GM19023 (cell line): ENCODE measurements around the gene PGAP2.

Source experiments
- ATAC-seq: cut with Tn5 transposase; IDR thresholded peaks from one replicate; pipeline ENCODE4 v1.9.1; 2021; ENCODE audit warnings: mild to moderate bottlenecking, moderate library complexity; ENCODE audit not compliant: unreplicated experiment

Gene PGAP2

DNA sequence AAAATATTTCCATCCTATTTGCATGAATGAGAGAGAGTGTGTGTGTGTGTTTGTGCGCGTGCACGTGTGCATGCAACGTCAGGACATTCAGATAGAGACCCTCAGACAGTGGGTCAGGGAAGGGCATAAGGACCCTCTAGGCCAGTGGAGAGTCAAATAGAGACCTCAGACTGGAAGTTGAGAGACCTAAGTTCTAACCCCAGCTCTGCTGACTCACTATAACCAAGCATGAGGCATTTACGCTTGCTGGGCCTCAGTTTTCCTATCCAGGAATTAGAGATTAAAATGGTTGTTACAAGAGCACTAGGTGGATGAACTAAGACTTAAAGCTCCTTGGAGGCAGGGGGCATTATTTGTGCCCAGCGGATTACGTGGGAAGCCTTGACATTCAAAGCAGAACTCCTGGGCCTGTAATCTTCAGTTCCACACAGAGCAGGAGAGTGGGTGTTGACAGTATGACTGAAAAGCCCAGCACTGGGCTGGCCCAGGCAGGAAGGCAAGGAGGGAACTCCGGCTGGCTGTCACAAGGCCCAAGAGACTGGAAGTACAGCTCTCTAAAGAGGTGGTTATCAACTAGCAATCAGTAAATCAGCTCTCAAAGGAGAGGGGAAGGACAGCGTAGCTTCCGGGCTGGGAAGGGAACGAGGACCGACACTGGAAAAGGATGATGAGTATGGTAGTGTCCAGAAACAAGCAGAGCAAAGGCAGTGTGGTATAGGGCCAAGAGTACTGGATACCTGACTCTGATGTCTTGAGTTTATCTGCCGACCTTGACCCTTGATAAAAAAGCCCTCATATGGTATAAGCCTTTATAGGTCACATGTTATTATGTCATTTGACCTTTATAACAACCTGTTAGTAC is 23.2 kb downstream of the PGAP2 start:
- no peak for ATAC-seq

DNA sequence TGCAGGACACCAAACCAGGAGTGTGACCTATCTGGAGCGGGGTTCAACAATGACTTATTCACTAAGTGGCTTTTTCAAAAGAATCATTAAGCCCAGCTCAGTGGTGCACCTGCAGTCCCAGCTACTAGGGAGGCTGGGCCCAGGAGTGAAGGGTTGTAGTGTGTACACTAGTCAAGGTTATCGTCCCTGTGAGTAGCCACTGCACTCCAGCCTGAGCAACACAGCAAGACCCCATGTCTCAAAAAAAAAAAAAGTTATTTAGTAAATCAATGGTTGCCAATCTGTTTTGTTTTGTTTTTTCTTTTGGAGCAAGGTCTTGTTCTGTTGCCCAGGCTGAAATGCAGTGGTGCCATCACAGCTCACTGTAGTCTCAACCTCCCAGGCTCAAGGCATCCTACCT is 24.5 kb downstream of the PGAP2 start:
- no peak for ATAC-seq

DNA sequence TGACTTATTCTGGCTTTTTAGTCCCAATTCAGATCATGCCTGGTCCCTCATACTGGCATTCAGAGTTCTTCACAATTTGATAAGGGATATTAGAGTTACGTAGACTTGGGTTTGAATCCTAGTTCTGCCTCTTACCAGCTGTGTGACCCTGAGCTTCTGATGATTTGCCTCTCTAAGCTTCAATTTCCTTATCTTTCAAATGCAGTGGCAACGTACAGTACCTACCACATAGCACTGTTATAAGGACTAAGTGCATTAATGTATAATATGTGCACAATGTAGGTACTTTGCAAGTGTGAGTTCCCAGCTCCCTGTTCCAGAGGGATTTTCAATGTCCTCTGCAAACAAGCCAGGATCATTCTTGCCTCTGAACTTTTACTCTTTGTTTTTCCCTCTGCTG is 25.1 kb downstream of the PGAP2 start:
- ATAC-seq: no peak

DNA sequence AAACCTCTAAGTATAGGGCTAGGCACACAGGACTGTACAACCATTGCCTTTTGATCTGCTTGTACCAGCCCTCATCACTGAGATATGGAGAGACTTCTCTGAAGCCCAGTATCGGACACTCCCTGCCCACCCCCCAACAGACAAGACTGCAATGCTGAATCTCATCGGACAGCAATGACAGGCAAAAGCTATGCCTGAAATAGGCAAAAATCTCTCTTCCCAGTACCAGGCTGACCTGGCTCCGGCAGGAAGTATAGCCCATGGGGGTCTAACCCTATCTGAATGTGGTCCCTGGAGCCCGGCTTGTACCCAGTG is 25.9 kb downstream of the PGAP2 start:
- ATAC-seq: no peak

DNA sequence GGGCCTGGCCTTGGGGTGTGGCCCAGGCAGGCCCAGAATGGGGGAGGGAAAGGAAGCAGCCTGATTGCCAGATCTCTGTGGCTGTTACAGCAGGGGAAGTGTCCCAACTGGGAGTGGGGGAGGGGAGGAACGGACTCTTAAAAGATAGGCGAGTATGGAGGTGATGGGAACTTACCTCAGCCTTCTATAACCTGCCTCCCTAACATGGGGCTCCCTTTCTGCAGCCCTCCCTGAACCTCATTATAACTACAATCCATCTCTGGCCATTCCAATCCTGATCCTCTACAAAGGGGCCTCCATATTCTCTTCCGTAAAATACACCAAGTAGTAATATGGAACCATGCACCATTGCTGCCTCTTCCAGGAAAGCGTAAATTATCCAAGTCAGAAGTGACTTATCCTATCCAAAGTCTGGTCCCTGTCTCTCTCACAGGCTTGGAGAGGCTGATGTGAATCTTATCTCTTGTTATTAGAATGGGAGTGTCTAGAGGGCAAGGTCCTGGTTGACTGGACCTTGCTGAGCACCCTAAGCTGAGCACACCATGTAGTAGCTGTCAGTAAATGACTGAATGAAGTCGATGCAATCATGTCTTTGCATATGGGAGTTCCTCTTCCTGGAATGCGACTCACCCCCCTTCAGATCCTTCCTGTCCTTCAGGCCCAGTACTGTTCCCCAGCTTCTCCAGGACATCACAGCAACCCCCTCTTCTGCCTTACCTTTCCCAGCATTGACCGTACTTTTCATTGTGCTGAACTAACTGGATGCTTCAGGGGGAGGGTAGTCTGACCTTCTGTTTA is 26.5 kb downstream of the PGAP2 start:
- no peak for ATAC-seq

DNA sequence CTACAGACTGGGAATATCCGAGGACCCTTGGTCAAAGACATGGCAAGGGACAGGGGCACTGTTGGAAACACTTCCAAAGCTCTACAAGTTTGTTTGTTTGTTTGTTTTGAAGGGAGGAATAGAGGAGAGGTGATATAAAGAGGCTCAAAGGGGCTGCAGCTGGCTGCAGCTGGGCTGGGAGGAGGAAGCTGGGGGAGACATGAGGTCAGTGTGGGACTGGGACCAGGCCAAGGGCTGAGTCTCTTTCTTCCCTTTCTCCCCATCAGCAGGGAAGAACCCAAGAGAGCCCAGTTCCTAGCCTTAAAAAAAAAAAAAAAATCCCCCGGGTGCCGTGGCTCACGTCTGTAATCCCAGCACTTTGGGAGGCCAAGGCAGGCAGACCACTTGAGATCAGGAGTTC is 27.4 kb downstream of the PGAP2 start:
- no peak for ATAC-seq

DNA sequence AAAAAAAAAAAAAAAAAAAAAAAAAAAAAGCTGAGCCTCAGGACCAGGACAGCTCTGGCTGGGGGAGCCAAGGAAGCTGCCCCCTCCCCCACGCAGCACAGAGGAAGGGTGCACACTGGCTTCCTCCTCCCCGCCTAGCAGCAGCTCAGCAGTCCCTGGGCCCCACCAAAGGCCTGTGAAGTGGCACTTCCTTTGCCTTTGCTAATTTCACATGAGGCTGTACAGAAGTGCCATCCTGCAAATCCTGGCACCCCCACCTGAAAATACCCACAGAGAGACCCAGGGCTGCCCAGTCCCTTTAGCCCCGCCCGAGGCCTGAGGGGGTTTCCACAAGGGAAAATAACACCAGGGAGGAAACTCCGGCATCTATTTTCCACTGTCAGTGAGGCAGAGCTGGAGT is 28.5 kb downstream of the PGAP2 start:
- no peak for ATAC-seq

DNA sequence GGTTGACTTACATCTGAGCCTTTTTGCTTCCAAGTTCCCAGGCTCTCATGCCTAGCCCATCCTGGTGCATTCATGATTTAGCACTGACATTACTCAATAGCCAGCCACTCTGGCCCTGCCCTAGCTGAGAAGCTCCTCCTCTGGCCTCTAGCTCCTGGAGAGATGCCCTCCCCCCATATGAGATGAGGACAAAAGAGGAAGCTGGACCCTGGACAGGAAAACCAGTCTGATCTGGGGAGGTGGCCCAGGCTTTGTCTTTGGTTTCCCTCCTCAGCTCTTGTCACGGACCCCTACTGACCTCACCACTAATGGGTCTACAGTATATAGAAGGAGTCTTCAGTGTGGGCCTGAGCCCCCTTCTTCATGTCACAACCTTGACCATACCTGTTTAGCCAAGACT is 29.4 kb downstream of the PGAP2 start:
- ATAC-seq: no peak

DNA sequence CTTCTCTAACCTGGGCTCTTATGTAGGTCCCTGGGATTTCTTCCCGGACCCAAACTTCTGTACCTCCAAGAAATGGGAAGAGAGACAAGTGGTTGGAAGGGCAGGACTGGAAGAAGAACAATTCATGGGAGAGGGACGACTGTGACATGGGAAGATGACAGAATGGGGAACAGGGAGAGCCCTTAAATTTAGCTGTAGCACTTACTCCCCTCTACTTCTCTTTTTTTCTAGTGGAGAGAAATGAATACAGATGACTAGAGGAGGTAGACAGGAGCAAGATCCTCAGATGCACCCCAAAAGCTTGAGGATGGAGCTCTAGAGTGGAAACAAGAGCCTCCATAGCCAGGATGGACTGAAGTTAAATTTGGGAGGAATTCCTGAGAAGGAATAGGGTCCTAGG is 30.1 kb downstream of the PGAP2 start:
- no peak for ATAC-seq

DNA sequence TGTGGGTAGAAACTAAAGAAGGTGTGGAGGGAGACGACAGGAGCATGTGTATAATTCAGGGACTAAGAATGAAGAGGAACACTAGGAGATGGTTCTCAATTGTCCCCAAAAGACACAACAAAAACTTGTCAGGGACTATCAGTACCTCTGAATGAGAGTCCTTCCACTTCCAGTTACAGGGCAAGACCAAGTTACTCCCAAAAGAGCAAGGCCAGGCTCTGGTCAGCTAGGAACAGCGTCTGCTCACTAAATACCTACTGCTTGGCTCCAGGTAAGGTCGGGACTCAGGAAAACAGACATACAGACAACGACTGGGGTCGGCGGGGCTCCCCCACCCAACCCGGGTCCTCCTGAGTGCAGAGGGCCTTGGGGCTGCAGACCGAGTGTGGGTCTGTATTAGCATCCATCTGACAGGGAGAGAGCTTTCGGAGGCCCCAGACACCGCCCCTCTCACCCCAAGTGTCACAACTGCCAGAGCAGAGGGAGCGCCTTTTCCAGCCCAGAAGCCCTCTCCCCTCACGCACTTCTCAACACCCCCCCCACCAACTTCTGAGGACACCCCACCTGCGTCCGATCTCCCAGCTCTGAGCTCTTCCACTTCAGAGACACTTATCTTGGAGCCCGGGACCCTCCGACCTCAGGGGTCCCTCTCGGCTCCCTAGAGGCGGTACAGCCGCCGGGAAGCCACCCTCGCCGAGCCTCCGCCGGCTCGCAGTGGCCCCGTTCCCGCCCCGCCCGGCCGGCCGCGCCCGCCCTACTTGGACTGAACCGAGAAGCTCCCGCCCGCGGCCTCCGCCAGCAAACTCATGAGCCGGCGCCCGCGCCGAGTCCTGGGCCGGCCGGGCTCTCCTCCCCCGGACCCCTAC is 31.9 kb downstream of the PGAP2 start:
- no peak for ATAC-seq

DNA sequence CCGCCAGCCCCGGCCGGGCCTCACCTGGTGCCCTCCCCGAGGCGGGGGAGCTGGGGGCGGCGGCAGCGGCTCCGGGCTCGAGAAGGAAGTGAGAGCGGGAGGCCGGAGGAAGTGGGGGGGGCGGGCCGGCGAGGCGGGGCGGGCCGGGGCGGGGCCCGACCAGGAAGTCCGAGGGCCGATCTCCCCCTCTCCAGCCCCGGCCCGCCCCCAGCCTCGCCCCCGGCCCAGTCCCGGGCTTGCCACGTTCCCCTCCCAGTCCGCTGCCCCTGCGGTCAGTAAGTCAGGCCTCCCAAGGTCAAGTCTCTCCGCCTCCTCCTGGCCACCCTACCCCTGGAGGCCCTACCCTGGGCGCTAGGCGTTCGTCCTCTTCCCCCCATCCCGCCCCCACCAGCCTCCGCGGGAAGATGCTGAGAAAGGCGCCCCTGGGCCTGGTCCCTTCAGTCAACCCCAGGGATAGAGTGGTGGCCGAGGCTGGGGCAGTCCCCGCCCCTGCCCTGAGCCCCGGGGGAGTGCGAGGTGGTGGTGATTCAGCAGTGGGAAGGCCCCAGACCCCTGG is 32.6 kb downstream of the PGAP2 start, which contains the start of gene RHOG:
TSS of gene RHOG (minus strand) at position 90 of the 556 bp plus-strand sequence. CDS start 12,821 bp downstream, outside the sequence.
- peak; percentile 59 for ATAC-seq

DNA sequence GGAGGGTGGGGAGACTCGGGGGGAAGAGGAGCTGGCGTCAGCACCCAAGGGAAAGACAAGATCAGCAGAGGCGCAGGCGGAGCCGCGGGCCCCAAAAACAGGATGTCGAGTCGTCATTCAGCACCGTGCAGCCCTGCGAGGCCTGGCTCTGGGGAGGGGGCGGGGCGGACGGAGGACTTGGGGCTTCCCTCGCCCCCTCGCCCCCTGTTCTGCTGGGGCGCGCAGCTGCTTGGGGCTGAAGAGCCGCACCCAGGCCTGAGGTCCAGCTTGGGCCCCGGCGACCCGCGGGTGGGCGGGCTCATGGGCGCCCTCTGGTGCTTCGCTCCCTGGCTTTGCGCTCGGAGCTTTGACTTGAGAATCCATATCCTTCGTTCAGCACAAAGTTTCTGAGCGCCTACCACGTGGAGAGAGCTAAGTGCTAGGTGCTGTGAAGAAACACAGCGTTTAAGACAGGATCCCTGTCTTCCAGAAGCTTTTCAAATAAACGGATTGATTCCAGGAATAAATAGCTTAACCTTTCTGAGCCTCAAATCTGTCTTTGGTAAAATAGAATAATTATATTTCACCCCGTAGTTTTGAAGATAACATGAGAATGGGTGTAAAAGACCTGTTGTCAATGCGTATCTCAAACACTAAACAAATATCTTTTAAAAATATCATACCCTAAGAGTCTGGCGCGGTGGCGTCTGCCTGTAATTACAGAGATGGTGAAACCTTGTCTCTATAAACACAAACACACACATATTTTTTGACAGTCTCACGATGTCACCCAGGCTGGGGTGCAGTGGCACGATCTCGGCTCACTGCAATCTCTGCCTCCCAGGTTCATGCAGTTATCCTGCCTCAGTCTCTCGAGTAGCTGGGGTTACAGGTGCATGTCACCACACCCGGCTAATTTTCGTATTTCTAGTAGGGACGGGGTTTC is 33.3 kb downstream of the PGAP2 start:
- ATAC-seq: peak; percentile 53

DNA sequence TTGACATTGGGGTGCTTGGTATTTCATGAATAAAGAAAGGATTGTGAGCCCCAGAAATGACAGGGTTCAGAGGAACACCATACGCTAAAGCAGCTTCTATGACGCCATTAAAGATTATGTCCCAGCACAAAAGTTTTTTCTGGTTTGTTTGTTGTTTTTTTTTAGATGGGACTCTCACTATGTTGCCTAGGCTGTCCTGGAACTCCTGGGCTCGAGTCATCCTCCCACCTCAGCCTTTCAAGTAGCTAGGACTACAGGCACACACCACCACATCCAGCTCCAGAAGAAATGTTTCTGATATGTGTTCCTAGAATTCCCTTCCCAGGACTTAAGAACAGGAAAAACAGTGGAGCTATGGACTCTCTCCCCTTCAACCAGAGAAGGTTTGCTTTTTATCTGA is 35.0 kb downstream of the PGAP2 start:
- no peak for ATAC-seq

DNA sequence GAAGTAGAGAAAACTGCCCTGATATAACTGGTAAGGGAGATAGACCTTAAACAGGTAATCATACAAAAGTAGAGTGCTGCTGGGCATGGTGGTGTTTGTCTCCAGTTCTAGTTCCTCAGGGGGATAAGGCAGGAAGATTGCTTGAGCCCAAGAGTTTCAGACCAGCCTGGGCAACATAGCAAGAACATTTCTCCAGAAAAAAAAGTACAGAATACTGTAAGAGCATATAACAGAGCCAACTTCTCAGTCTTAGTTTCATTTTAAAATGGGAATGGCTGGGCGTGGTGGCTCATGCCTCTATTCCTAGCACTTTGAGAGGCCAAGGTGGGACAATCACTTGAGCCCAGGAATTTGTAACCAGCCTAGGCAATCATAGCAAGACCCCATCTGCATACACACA is 36.9 kb downstream of the PGAP2 start:
- no peak for ATAC-seq

DNA sequence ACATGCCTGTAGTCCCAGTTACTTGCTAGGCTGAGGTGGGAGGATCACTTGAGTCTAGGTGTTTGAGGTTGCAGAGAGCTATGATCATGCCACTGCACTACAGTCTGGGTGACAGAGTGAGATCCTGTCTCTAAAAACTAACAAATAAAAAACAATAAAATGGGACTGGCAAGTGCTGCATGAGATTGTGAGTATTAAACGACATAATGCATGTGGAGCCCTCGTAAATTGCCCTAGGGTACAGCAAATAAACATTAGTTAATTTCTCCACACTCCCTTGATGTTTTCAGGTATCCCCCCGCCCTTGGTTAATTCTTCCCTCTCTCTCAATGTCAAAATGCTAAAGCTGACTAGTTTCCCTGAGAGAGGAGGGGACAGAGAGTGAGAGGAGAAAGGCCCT is 37.3 kb downstream of the PGAP2 start:
- ATAC-seq: no peak

DNA sequence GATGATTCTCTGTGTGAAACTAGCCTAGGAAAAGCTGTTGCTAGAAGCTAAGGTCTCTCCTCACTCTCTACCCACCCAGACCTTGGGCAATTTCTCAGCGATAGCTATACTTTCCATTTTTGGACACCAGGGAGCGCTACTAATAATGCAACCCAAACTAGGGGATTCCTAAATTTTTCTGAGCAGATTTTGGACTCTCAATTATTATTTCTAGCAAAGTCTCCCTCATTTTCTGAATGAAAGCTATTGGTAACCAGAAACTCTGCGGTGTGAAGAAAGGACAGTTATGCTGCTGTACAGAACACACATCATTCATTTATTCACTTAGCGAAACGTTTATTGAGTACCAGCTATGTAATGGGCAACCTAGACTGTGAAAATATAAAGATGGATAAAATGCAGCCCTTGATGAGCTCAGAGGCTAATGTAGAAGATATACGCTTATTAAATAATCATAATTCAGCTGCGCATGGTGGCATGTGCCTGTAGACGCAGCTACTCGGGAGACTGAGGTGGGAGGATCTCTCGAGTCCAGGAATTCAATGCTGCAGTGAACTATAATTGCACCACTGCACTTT is 41.0 kb downstream of the PGAP2 start:
- ATAC-seq: no peak

DNA sequence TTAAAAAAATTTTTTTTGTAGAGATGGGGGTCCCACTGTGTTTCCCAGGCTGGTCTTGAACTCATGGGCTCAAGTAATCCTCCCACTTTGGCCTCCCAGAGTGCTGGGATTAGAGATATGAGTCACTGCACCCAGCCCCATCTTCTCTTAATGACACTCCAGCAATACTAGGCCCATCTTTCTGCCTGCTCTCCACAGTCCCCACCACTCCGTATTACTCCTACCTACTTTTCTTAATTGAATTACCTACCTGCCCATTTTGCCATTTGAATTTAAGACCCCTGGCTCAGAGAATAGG is 45.1 kb downstream of the PGAP2 start:
- ATAC-seq: no peak

DNA sequence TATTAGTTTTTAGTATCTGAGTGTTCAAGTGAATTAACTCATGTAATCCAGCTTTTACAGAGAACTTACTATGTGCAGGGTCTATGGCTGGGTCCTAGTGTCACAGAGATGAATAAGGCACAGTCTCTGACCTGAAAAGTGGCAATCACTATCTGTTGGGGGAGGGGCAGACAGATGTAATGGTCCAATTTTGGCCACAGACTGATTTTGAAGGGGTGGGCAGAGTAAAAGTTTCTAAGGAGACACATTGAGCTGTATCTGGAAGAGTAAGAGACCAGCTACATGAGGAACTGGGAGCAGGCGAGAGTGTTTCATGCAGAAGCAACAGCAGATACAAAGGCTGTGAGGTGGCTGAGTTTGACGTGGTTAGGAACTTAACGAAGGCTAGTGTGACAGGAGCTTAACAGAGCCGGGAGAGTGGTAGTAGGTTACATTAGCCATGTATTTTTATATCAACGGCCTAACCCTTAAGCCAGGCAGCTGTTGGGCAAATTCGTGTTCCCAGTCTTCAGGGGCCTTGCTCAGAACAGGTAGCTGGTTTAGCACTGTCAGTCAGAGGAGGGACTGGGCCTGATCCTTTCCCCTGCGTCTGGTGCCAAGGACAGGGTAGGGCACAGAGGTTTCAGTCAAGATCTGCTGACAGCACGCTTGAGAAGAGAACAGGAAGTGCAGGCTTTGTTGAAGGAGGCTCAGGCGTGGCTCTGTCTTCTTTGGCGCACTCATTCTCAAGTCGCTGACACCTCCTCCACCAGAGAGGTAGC is 45.7 kb downstream of the PGAP2 start:
- ATAC-seq: peak; percentile 35

DNA sequence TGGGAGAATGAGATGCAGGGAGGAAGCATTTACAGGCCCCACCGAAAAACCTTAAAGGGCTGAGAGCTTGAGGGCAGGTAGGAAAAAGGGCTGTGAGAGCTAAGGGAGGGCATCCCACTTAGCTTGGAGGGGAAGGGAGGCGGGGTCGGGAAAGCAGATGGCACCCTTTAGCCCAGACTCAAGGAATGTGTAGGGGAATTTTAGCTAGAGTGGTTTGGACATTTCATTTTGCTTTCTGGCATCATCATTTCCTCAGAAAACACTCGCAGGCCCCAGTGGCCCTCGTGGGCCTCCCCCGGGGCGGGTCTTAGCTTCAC is 46.3 kb downstream of the PGAP2 start:
- ATAC-seq: no peak
